ENCODE results near the gene RIC8A.
A peak's percentile ranks its signal among the peaks of the same experiment; 100 is the strongest.
"Not testable (repeated sequence)": the region's sequence is repeated elsewhere in the genome, so short reads cannot be mapped to it uniquely, and the experiment has no call there.

RIC8A gene

GRCh38 chr11:220641-221215 lies 13.2 kb downstream of the RIC8A start:
- not testable (repeated sequence) for DNase-seq

GRCh38 chr11:221539-221938 lies 14.0 kb downstream of the RIC8A start:
- DNase-seq: no peak

GRCh38 chr11:221998-222789 lies 14.7 kb downstream of the RIC8A start:
- no peak for DNase-seq

- DNase-seq: no peak
These were observed 15.7 kb downstream of the RIC8A start for GRCh38 chr11:223026-223789.

- DNase-seq: no peak
These were observed 16.4 kb downstream of the RIC8A start for GRCh38 chr11:223884-224283.

- no peak for DNase-seq
These were observed 16.9 kb downstream of the RIC8A start for GRCh38 chr11:224424-224823.

GRCh38 chr11:225734-226453 lies 18.4 kb downstream of the RIC8A start:
- DNase-seq: no peak

GRCh38 chr11:227824-228379 lies 20.4 kb downstream of the RIC8A start:
- DNase-seq: no peak

GRCh38 chr11:230431-230830 lies 22.9 kb downstream of the RIC8A start:
- no peak for DNase-seq

GRCh38 chr11:232783-233565 lies 25.5 kb downstream of the RIC8A start:
- DNase-seq: no peak

GRCh38 chr11:235180-235579 lies 27.7 kb downstream of the RIC8A start:
- DNase-seq: no peak

- no peak for DNase-seq
These were observed 28.1 kb downstream of the RIC8A start for GRCh38 chr11:235609-235996.

- peak; percentile 78 for DNase-seq
These were observed 28.7 kb downstream of the RIC8A start, which contains the start of gene SIRT3 for GRCh38 chr11:235997-236773. Gene SIRT3, minus strand, starts transcription at chr11:236342. Its CDS starts 14 bp downstream, at chr11:236328.

- DNase-seq: peak; percentile 82
These were observed 29.6 kb downstream of the RIC8A start, which contains the start of gene PSMD13 for GRCh38 chr11:236774-237767. Gene PSMD13, plus strand, starts transcription at chr11:236976. Its CDS starts 74 bp downstream, at chr11:237050.

GRCh38 chr11:238346-238745 lies 30.8 kb downstream of the RIC8A start:
- DNase-seq: not testable (repeated sequence)

GRCh38 chr11:240315-240714 lies 32.8 kb downstream of the RIC8A start:
- DNase-seq: no peak

- no peak for DNase-seq
These were observed 34.1 kb downstream of the RIC8A start for GRCh38 chr11:241634-242033.

- no peak for DNase-seq
These were observed 36.9 kb downstream of the RIC8A start for GRCh38 chr11:244376-244775.

- DNase-seq: no peak
These were observed 41.6 kb downstream of the RIC8A start for GRCh38 chr11:249062-249461.

GRCh38 chr11:250274-250673 lies 42.8 kb downstream of the RIC8A start:
- no peak for DNase-seq
